ENCODE data around the gene NGF. TPM values are rescaled to one million over a fixed set of nuclear protein-coding genes. Genes with fewer than 3 reads are reported as not detected.

Gene NGF
- total RNA-seq, 1 experiment from 2014 or later, result 6.0 TPM

GRCh38 chr1:115295904-115296696 is 41.9 kb downstream of the NGF start:
- no peak for DNase-seq (ENCODE audit: low read depth in 1 of 2, low spot score in 2 of 2)
- no peaks in the 10 kb centered on the region for H3K27me3 ChIP-seq (replicated peaks)
- no peaks in the 10 kb centered on the region for H3K9me3 ChIP-seq (replicated peaks)
- H3K36me3 ChIP-seq, result peaks cover 3% of the 10 kb centered on the region; the same call in 1 of the 2 replicates
- H3K27ac ChIP-seq, result no peak overlapping the region
- H3K4me1 ChIP-seq (replicated peaks), result peaks cover 30% of the 10 kb centered on the region
- H3K4me3 ChIP-seq, result no peak overlapping the region

DNA sequence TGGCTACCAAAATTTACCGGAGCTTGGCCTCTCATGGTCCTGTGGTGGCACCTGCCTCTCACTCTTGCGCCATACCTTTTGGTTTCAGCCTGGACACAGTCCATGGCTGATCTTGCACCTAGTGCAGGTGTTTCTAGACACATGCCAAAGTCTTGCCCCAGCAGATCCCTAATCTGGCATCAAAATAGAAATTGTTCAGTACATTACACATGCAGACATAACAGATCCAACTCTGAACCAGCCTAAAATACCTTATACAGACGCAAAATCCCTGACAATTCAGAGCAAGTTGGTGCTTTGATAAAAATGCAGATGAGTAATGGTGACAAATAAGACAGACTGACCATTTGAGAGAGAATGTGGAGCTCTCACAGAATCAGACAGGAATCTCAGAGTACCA is 44.1 kb downstream of the NGF start:
- Histone ChIP-seq H3K27ac (no peak overlapping the region), H3K4me3 (no peak overlapping the region), H3K36me3 (peaks cover 8% of the 10 kb centered on the region; the same call in 1 of the 2 replicates), H3K27me3 (replicated peaks) (no peaks in the 10 kb centered on the region), H3K9me3 (replicated peaks) (no peaks in the 10 kb centered on the region), H3K4me1 (replicated peaks) (peaks cover 8% of the 10 kb centered on the region)
- DNase-seq (ENCODE audit: low read depth in 1 of 2, low spot score in 2 of 2), result no peak

- Histone ChIP-seq H3K4me3 (no peak overlapping the region), H3K27me3 (replicated peaks) (no peaks in the 10 kb centered on the region), H3K9me3 (replicated peaks) (no peaks in the 10 kb centered on the region), H3K36me3 (peaks cover 13% of the 10 kb centered on the region; the same call in 1 of the 2 replicates), H3K27ac (no peak overlapping the region), H3K4me1 (replicated peaks) (0 out of 2 replicates have a peak, but pooled peaks cover under 1% of the 10 kb centered on the region)
- no peak for DNase-seq (ENCODE audit: low read depth in 1 of 2, low spot score in 2 of 2)
These were observed 45.0 kb downstream of the NGF start for GRCh38 chr1:115293006-115293405.

DNA sequence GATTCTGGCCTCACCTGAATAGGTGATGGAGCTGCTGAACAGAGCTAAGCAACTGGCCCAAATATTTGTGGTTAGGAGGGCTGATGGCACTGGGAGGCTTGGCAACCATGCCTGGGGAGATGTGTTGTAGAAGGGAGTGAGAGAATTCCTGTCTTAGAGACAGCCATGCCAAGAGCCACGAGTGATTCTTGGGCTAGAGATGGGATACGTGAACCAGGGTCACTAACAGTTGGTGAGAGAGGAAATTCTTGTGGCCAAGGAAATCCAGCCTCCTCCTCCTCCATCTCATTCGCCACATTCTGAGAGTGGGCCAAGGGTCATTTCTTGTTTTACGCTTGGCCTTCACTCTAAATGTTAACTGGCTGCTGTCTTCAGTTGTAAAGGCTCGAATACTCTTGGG is 46.3 kb downstream of the NGF start:
- no peaks in the 10 kb centered on the region for H3K9me3 ChIP-seq (replicated peaks)
- H3K27ac ChIP-seq, result no peak overlapping the region
- peaks cover 13% of the 10 kb centered on the region; the same call in 1 of the 2 replicates for H3K36me3 ChIP-seq
- no peaks in the 10 kb centered on the region for H3K4me1 ChIP-seq (replicated peaks)
- no peak for DNase-seq (ENCODE audit: low read depth in 1 of 2, low spot score in 2 of 2)
- no peaks in the 10 kb centered on the region for H3K27me3 ChIP-seq (replicated peaks)
- no peak overlapping the region for H3K4me3 ChIP-seq

- Histone ChIP-seq H3K36me3 (peaks cover 20% of the 10 kb centered on the region), H3K27ac (no peak overlapping the region), H3K9me3 (replicated peaks) (no peaks in the 10 kb centered on the region), H3K4me1 (replicated peaks) (no peaks in the 10 kb centered on the region), H3K27me3 (replicated peaks) (no peaks in the 10 kb centered on the region), H3K4me3 (no peak overlapping the region)
- no peak for DNase-seq (ENCODE audit: low read depth in 1 of 2, low spot score in 2 of 2)
These were observed 48.1 kb downstream of the NGF start for GRCh38 chr1:115289940-115290339.

DNA sequence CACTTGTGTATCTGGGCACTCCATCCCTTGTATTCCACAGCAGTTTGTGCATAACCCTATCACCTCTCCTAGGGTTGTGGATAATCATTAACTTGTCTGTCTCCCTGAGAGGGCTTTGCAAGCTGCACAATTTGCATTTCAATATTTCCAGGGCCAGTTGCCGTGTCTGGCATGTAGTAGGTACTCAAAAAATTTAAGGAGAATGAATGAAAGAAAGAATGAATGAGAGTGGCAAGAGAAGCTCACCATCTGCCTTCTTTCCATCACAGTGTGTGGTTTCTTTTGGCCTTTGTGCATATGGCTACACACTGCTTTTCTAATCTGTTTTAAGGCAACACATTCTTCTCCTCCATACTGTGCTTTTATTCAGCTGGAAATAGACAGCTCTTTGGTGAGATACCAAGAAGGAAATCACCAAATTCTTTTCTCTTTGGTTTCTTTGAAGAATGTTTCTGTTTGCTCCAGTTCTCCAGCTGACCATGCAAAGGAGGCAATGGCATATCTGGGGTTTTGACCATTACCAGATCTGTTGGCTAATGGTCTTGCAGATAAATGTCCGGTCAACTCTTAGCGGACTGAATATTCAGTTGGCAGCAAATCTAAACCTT is 49.4 kb downstream of the NGF start:
- Histone ChIP-seq H3K4me3 (no peak overlapping the region), H3K4me1 (replicated peaks) (no peaks in the 10 kb centered on the region), H3K27ac (no peak overlapping the region), H3K27me3 (replicated peaks) (no peaks in the 10 kb centered on the region), H3K9me3 (replicated peaks) (no peaks in the 10 kb centered on the region), H3K36me3 (peaks cover 17% of the 10 kb centered on the region; the same call in 1 of the 2 replicates)
- DNase-seq (ENCODE audit: low read depth in 1 of 2, low spot score in 2 of 2), result no peak

DNA sequence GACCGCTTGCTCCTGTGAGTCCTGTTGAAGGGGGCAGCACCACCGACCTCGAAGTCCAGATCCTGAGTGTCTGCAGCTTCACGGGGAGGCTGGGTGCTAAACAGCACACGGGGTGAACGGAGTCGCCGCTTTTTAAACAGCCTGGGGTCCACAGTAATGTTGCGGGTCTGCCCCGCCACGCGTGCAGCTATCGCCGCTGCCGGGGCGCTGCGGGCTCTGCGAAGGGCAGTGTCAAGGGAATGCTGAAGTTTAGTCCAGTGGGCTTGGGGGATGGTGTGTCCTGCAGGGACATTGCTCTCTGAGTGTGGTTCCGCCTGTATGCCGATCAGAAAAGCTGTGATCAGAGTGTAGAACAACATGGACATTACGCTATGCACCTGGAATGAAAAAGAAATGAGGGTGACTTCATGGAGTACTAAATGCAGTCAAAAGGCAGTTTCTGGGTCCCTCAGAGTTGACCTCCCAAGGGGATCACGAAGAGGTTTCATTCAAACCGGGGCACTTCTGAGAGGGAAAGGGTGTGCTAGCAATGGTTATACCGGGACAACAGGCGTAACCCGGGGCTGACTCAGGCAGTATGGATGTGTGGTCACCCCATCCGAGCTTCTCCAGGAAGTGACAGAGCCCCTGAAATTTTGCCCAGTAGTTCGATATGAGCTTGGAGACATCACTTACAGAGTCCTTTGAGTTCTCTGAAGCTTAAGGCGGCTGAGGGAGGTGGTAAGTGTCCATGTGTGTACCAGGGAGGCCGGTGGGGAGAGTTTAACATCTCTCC is 51.4 kb downstream of the NGF start:
- Histone ChIP-seq H3K9me3 (replicated peaks) (no peaks in the 10 kb centered on the region), H3K27me3 (replicated peaks) (no peaks in the 10 kb centered on the region), H3K36me3 (peaks cover 17% of the 10 kb centered on the region; the same call in 1 of the 2 replicates), H3K27ac (no peak overlapping the region), H3K4me1 (replicated peaks) (no peaks in the 10 kb centered on the region), H3K4me3 (no peak overlapping the region)
- no peak for DNase-seq (ENCODE audit: low read depth in 1 of 2, low spot score in 2 of 2)

- Histone ChIP-seq H3K36me3 (peaks cover 14% of the 10 kb centered on the region; the same call in 1 of the 2 replicates), H3K4me1 (replicated peaks) (peaks cover 16% of the 10 kb centered on the region), H3K9me3 (replicated peaks) (no peaks in the 10 kb centered on the region), H3K27me3 (replicated peaks) (no peaks in the 10 kb centered on the region), H3K27ac (no peak overlapping the region), H3K4me3 (no peak overlapping the region)
- no peak for DNase-seq (ENCODE audit: low read depth in 1 of 2, low spot score in 2 of 2)
These were observed 53.8 kb downstream of the NGF start for GRCh38 chr1:115284209-115284608.

DNA sequence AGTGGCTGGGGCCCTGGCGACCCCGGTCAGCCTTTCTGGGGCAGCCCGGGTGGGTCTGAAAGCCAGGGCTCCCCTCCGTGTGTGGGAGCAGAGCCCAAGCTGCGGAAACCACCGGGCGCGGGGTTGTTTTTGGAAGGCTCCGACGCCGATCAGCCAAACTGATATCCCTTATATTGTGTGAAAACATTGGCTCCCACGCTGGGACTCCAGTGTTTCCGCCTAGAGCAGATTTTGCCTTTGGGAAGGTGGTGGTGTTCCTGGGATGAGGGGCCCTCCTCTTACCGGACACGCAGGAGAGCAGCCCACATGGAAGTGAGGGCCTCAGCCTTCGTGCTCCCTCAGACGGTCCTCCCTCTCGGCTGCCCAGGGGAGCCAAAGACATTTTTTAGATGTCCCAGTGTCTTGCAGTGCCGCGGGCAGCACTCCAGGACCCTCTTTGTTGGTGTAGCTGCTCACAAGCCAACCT is 54.3 kb downstream of the NGF start:
- no peak for DNase-seq (ENCODE audit: low read depth in 1 of 2, low spot score in 2 of 2)
- H3K27me3 ChIP-seq (replicated peaks), result no peaks in the 10 kb centered on the region
- peaks cover 10% of the 10 kb centered on the region; the same call in 1 of the 2 replicates for H3K36me3 ChIP-seq
- no peak overlapping the region for H3K27ac ChIP-seq
- H3K4me1 ChIP-seq (replicated peaks), result peaks cover 16% of the 10 kb centered on the region
- H3K4me3 ChIP-seq, result no peak overlapping the region
- H3K9me3 ChIP-seq (replicated peaks), result no peaks in the 10 kb centered on the region

- Histone ChIP-seq H3K4me1 (replicated peaks) (peaks cover 16% of the 10 kb centered on the region), H3K27ac (no peak overlapping the region), H3K4me3 (no peak overlapping the region), H3K27me3 (replicated peaks) (no peaks in the 10 kb centered on the region), H3K9me3 (replicated peaks) (no peaks in the 10 kb centered on the region), H3K36me3 (peaks cover 7% of the 10 kb centered on the region; the same call in 1 of the 2 replicates)
- no peak for DNase-seq (ENCODE audit: low read depth in 1 of 2, low spot score in 2 of 2)
These were observed 54.8 kb downstream of the NGF start for GRCh38 chr1:115283249-115283648.

DNA sequence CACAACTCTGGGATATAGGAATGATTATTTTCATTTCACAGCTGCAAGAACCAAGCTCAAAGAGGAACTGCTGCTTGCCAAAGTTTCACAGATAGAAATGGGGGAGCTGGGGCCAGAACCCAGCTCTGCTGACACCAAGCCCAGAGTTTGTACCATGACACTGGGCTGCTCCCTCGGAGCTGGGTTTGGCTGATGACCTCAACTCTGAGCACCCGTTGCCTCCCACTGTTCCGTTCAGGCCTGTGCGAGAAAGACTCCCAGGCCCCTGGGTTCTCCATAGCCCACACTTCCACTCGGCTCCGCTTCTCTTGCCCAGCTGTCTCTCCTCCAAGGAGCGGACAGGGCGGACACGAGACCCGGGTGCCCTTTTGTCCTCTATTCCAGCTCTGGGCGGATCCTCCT is 55.2 kb downstream of the NGF start:
- DNase-seq (ENCODE audit: low read depth in 1 of 2, low spot score in 2 of 2), result no peak
- Histone ChIP-seq H3K27me3 (replicated peaks) (no peaks in the 10 kb centered on the region), H3K9me3 (replicated peaks) (no peaks in the 10 kb centered on the region), H3K4me3 (no peak overlapping the region), H3K27ac (no peak overlapping the region), H3K36me3 (peaks cover 7% of the 10 kb centered on the region; the same call in 1 of the 2 replicates), H3K4me1 (replicated peaks) (peaks cover 16% of the 10 kb centered on the region)

DNA sequence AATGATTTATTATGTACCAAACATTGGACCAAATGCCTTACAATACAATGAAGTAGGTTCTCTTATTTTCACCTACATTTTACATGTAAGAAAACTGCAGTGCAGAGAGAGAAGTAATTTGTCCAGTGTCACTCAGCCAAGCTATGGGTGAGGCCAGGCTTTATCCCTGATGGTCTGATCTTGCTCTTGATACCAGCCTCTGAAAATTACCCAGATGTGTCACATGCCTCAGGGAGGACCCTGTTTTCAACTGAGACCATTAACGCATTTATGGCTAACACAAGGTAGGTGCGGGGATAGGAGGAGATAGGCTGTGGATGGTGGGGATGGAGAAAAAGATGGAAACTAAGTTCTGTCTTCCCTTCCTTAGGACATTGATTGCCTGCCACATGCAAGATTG is 56.9 kb downstream of the NGF start:
- peaks cover 16% of the 10 kb centered on the region for H3K4me1 ChIP-seq (replicated peaks)
- H3K4me3 ChIP-seq, result no peak overlapping the region
- H3K9me3 ChIP-seq (replicated peaks), result peaks cover 4% of the 10 kb centered on the region
- H3K27me3 ChIP-seq (replicated peaks), result no peaks in the 10 kb centered on the region
- peaks cover 7% of the 10 kb centered on the region; the same call in 1 of the 2 replicates for H3K36me3 ChIP-seq
- no peak for DNase-seq (ENCODE audit: low read depth in 1 of 2, low spot score in 2 of 2)
- H3K27ac ChIP-seq, result no peak overlapping the region

GRCh38 chr1:115280064-115280463 is 58.0 kb downstream of the NGF start:
- Histone ChIP-seq H3K4me1 (replicated peaks) (peaks cover 16% of the 10 kb centered on the region), H3K36me3 (0 out of 2 replicates have a peak, but pooled peaks cover 1% of the 10 kb centered on the region), H3K27ac (0 out of 2 replicates have a peak overlapping the region, but pooled peaks have one; percentile 3), H3K4me3 (no peak overlapping the region), H3K27me3 (replicated peaks) (no peaks in the 10 kb centered on the region), H3K9me3 (replicated peaks) (peaks cover 4% of the 10 kb centered on the region)
- DNase-seq (ENCODE audit: low read depth in 1 of 2, low spot score in 2 of 2), result peak; percentile 60 to 70

Data from SJSA1 (cell line).